Measurements from ENCODE around the gene OR9A4.
"Not testable (repeated sequence)": the region's sequence is repeated elsewhere in the genome, so short reads cannot be mapped to it uniquely, and the experiment has no call there.

Gene OR9A4

GRCh38 chr7:141916099-141916498 is at the start of gene OR9A4:
TSS of gene OR9A4 (plus strand) at chr7:141916399. CDS start at chr7:141918876, 2,477 bp downstream.
- Histone ChIP-seq H3K36me3 (ENCODE audit: control insufficient read depth, insufficient read depth, low read length, severe bottlenecking) (no peaks in the 10 kb centered on the region), H3K27me3 (replicated peaks; ENCODE audit: control insufficient read depth, insufficient read depth, low read length) (no peaks in the 10 kb centered on the region), H3K9ac (ENCODE audit: low read length) (no peak within 1 kb of the TSS), H3K4me1 (ENCODE audit: control insufficient read depth, insufficient read depth, low read length) (no peaks in the 10 kb centered on the region), H3K9me3 (ENCODE audit: control insufficient read depth, low read length) (no peaks in the 10 kb centered on the region), H3K4me3 (ENCODE audit: low read length) (no peak within 1 kb of the TSS)
- no peak for DNase-seq (ENCODE audit: low read depth)

GRCh38 chr7:141866974-141867373 is 49.2 kb upstream of the OR9A4 start:
- Histone ChIP-seq H3K27me3 (replicated peaks; ENCODE audit: control insufficient read depth, insufficient read depth, low read length) (no peaks in the 10 kb centered on the region), H3K9me3 (ENCODE audit: control insufficient read depth, low read length) (no peaks in the 10 kb centered on the region), H3K4me3 (ENCODE audit: low read length) (no peak overlapping the region), H3K9ac (ENCODE audit: low read length) (no peak overlapping the region), H3K4me1 (ENCODE audit: control insufficient read depth, insufficient read depth, low read length) (no peaks in the 10 kb centered on the region), H3K36me3 (ENCODE audit: control insufficient read depth, insufficient read depth, low read length, severe bottlenecking) (no peaks in the 10 kb centered on the region)
- DNase-seq (ENCODE audit: low read depth), result no peak

- Histone ChIP-seq H3K4me1 (ENCODE audit: control insufficient read depth, insufficient read depth, low read length) (no peaks in the 10 kb centered on the region), H3K36me3 (ENCODE audit: control insufficient read depth, insufficient read depth, low read length, severe bottlenecking) (no peaks in the 10 kb centered on the region), H3K9ac (ENCODE audit: low read length) (no peak overlapping the region), H3K4me3 (ENCODE audit: low read length) (no peak overlapping the region), H3K9me3 (ENCODE audit: control insufficient read depth, low read length) (peaks cover 6% of the 10 kb centered on the region), H3K27me3 (replicated peaks; ENCODE audit: control insufficient read depth, insufficient read depth, low read length) (no peaks in the 10 kb centered on the region)
- no peak for DNase-seq (ENCODE audit: low read depth)
Observed at GRCh38 chr7:141872931-141873330, 43.3 kb upstream of the OR9A4 start.

- H3K4me3 ChIP-seq (ENCODE audit: low read length), result no peak overlapping the region
- no peaks in the 10 kb centered on the region for H3K36me3 ChIP-seq (ENCODE audit: control insufficient read depth, insufficient read depth, low read length, severe bottlenecking)
- no peak overlapping the region for H3K9ac ChIP-seq (ENCODE audit: low read length)
- H3K9me3 ChIP-seq (ENCODE audit: control insufficient read depth, low read length), result peaks cover 11% of the 10 kb centered on the region
- no peaks in the 10 kb centered on the region for H3K27me3 ChIP-seq (replicated peaks; ENCODE audit: control insufficient read depth, insufficient read depth, low read length)
- H3K4me1 ChIP-seq (ENCODE audit: control insufficient read depth, insufficient read depth, low read length), result no peaks in the 10 kb centered on the region
- DNase-seq (ENCODE audit: low read depth), result no peak
Observed at GRCh38 chr7:141874787-141875186, 41.4 kb upstream of the OR9A4 start.

GRCh38 chr7:141875453-141875852 is 40.7 kb upstream of the OR9A4 start:
- H3K36me3 ChIP-seq (ENCODE audit: control insufficient read depth, insufficient read depth, low read length, severe bottlenecking), result no peaks in the 10 kb centered on the region
- no peak overlapping the region for H3K4me3 ChIP-seq (ENCODE audit: low read length)
- H3K27me3 ChIP-seq (replicated peaks; ENCODE audit: control insufficient read depth, insufficient read depth, low read length), result no peaks in the 10 kb centered on the region

GRCh38 chr7:141876371-141876770 is 39.8 kb upstream of the OR9A4 start:
- H3K4me1 ChIP-seq (ENCODE audit: control insufficient read depth, insufficient read depth, low read length), result no peaks in the 10 kb centered on the region
- no peak overlapping the region for H3K4me3 ChIP-seq (ENCODE audit: low read length)
- no peak for DNase-seq (ENCODE audit: low read depth)
- H3K36me3 ChIP-seq (ENCODE audit: control insufficient read depth, insufficient read depth, low read length, severe bottlenecking), result no peaks in the 10 kb centered on the region
- H3K27me3 ChIP-seq (replicated peaks; ENCODE audit: control insufficient read depth, insufficient read depth, low read length), result no peaks in the 10 kb centered on the region
- H3K9me3 ChIP-seq (ENCODE audit: control insufficient read depth, low read length), result peaks cover 11% of the 10 kb centered on the region
- H3K9ac ChIP-seq (ENCODE audit: low read length), result no peak overlapping the region

More at GRCh38 chr7:141875453-141875852, 40.7 kb upstream of the OR9A4 start:
- H3K9ac ChIP-seq (ENCODE audit: low read length), result no peak overlapping the region
- peaks cover 11% of the 10 kb centered on the region for H3K9me3 ChIP-seq (ENCODE audit: control insufficient read depth, low read length)
- H3K4me1 ChIP-seq (ENCODE audit: control insufficient read depth, insufficient read depth, low read length), result no peaks in the 10 kb centered on the region
- DNase-seq (ENCODE audit: low read depth), result no peak

- Histone ChIP-seq H3K9ac (ENCODE audit: low read length) (no peak overlapping the region), H3K4me1 (ENCODE audit: control insufficient read depth, insufficient read depth, low read length) (no peaks in the 10 kb centered on the region), H3K9me3 (ENCODE audit: control insufficient read depth, low read length) (peaks cover 11% of the 10 kb centered on the region), H3K36me3 (ENCODE audit: control insufficient read depth, insufficient read depth, low read length, severe bottlenecking) (no peaks in the 10 kb centered on the region), H3K4me3 (ENCODE audit: low read length) (no peak overlapping the region), H3K27me3 (replicated peaks; ENCODE audit: control insufficient read depth, insufficient read depth, low read length) (no peaks in the 10 kb centered on the region)
- DNase-seq (ENCODE audit: low read depth), result no peak
Observed at GRCh38 chr7:141877365-141877764, 38.8 kb upstream of the OR9A4 start.

GRCh38 chr7:141880960-141881359 is 35.2 kb upstream of the OR9A4 start:
- no peak overlapping the region for H3K9ac ChIP-seq (ENCODE audit: low read length)
- no peaks in the 10 kb centered on the region for H3K36me3 ChIP-seq (ENCODE audit: control insufficient read depth, insufficient read depth, low read length, severe bottlenecking)
- H3K27me3 ChIP-seq (replicated peaks; ENCODE audit: control insufficient read depth, insufficient read depth, low read length), result no peaks in the 10 kb centered on the region
- no peak for DNase-seq (ENCODE audit: low read depth)
- no peaks in the 10 kb centered on the region for H3K4me1 ChIP-seq (ENCODE audit: control insufficient read depth, insufficient read depth, low read length)
- H3K9me3 ChIP-seq (ENCODE audit: control insufficient read depth, low read length), result peaks cover 8% of the 10 kb centered on the region
- H3K4me3 ChIP-seq (ENCODE audit: low read length), result no peak overlapping the region

GRCh38 chr7:141884539-141885225 is 31.5 kb upstream of the OR9A4 start:
- H3K9me3 ChIP-seq (ENCODE audit: control insufficient read depth, low read length), result peaks cover 7% of the 10 kb centered on the region
- no peaks in the 10 kb centered on the region for H3K36me3 ChIP-seq (ENCODE audit: control insufficient read depth, insufficient read depth, low read length, severe bottlenecking)
- H3K9ac ChIP-seq (ENCODE audit: low read length), result no peak overlapping the region
- H3K4me1 ChIP-seq (ENCODE audit: control insufficient read depth, insufficient read depth, low read length), result no peaks in the 10 kb centered on the region
- no peaks in the 10 kb centered on the region for H3K27me3 ChIP-seq (replicated peaks; ENCODE audit: control insufficient read depth, insufficient read depth, low read length)
- H3K4me3 ChIP-seq (ENCODE audit: low read length), result no peak overlapping the region
- no peak for DNase-seq (ENCODE audit: low read depth)

- Histone ChIP-seq H3K36me3 (ENCODE audit: control insufficient read depth, insufficient read depth, low read length, severe bottlenecking) (no peaks in the 10 kb centered on the region), H3K4me3 (ENCODE audit: low read length) (no peak overlapping the region), H3K4me1 (ENCODE audit: control insufficient read depth, insufficient read depth, low read length) (no peaks in the 10 kb centered on the region), H3K9me3 (ENCODE audit: control insufficient read depth, low read length) (peaks cover 7% of the 10 kb centered on the region), H3K27me3 (replicated peaks; ENCODE audit: control insufficient read depth, insufficient read depth, low read length) (no peaks in the 10 kb centered on the region), H3K9ac (ENCODE audit: low read length) (no peak overlapping the region)
- DNase-seq (ENCODE audit: low read depth), result no peak
Observed at GRCh38 chr7:141889321-141889720, 26.9 kb upstream of the OR9A4 start.

GRCh38 chr7:141891336-141891735 is 24.9 kb upstream of the OR9A4 start:
- no peaks in the 10 kb centered on the region for H3K36me3 ChIP-seq (ENCODE audit: control insufficient read depth, insufficient read depth, low read length, severe bottlenecking)
- H3K4me3 ChIP-seq (ENCODE audit: low read length), result no peak overlapping the region
- H3K9ac ChIP-seq (ENCODE audit: low read length), result no peak overlapping the region
- no peaks in the 10 kb centered on the region for H3K27me3 ChIP-seq (replicated peaks; ENCODE audit: control insufficient read depth, insufficient read depth, low read length)
- no peaks in the 10 kb centered on the region for H3K4me1 ChIP-seq (ENCODE audit: control insufficient read depth, insufficient read depth, low read length)
- no peak for DNase-seq (ENCODE audit: low read depth)
- H3K9me3 ChIP-seq (ENCODE audit: control insufficient read depth, low read length), result peaks cover 4% of the 10 kb centered on the region

- not testable (repeated sequence) for H3K9me3 ChIP-seq (ENCODE audit: control insufficient read depth, low read length); H3K9ac ChIP-seq (ENCODE audit: low read length); H3K36me3 ChIP-seq (ENCODE audit: control insufficient read depth, insufficient read depth, low read length, severe bottlenecking); H3K27me3 ChIP-seq (replicated peaks; ENCODE audit: control insufficient read depth, insufficient read depth, low read length); DNase-seq (ENCODE audit: low read depth); H3K4me1 ChIP-seq (ENCODE audit: control insufficient read depth, insufficient read depth, low read length); H3K4me3 ChIP-seq (ENCODE audit: low read length)
Observed at GRCh38 chr7:141899366-141899765, 16.8 kb upstream of the OR9A4 start.

Measured in adipocyte (in vitro differentiated cells).